DMS153 treated with DMSO at 0.1 percent for 48 hours (cell line): Measurements from ENCODE around the gene TMBIM6.

Experiments used
- DNase-seq: peaks from one replicate; lab custom pipeline; 2025; ENCODE audit not compliant: unreplicated experiment; lab: John Stamatoyannopoulos, UW

Gene TMBIM6

GRCh38 chr12:49796606-49797448 is 55.5 kb downstream of the TMBIM6 start:
- DNase-seq: no peak

GRCh38 chr12:49797449-49797776 is 56.1 kb downstream of the TMBIM6 start:
- no peak for DNase-seq

- no peak for DNase-seq
Observed at GRCh38 chr12:49798248-49798647, 56.9 kb downstream of the TMBIM6 start.

GRCh38 chr12:49798934-49799333 is 57.6 kb downstream of the TMBIM6 start:
- DNase-seq: no peak

GRCh38 chr12:49800421-49801140 is 59.2 kb downstream of the TMBIM6 start:
- no peak for DNase-seq

- no peak for DNase-seq
Observed at GRCh38 chr12:49801141-49802063, 60.0 kb downstream of the TMBIM6 start.

- no peak for DNase-seq
Observed at GRCh38 chr12:49803693-49804450, 62.5 kb downstream of the TMBIM6 start.

GRCh38 chr12:49804821-49805220 is 63.5 kb downstream of the TMBIM6 start:
- DNase-seq: no peak

- DNase-seq: no peak
Observed at GRCh38 chr12:49805409-49805808, 64.1 kb downstream of the TMBIM6 start.

- no peak for DNase-seq
Observed at GRCh38 chr12:49806321-49806813, 65.0 kb downstream of the TMBIM6 start.

- no peak for DNase-seq
Observed at GRCh38 chr12:49806877-49807276, 65.5 kb downstream of the TMBIM6 start.

GRCh38 chr12:49807991-49808580 is 66.7 kb downstream of the TMBIM6 start:
- DNase-seq: no peak

- no peak for DNase-seq
Observed at GRCh38 chr12:49808686-49809380, 67.5 kb downstream of the TMBIM6 start.

- no peak for DNase-seq
Observed at GRCh38 chr12:49809381-49809905, 68.1 kb downstream of the TMBIM6 start.

- no peak for DNase-seq
Observed at GRCh38 chr12:49809906-49810389, 68.6 kb downstream of the TMBIM6 start.

- no peak for DNase-seq
Observed at GRCh38 chr12:49811136-49811535, 69.8 kb downstream of the TMBIM6 start.

GRCh38 chr12:49811961-49812401 is 70.6 kb downstream of the TMBIM6 start:
- no peak for DNase-seq

- DNase-seq: no peak
Observed at GRCh38 chr12:49813131-49813530, 71.8 kb downstream of the TMBIM6 start.
